OCI-LY1 (cell line): ENCODE measurements around the gene CCDC172.

Source experiments
- CTCF ChIP-seq: fragments of 200-600 bp; sonication (generic), shearing (Covaris generic); IDR thresholded peaks from 2 replicates; pipeline ENCODE4 v1.5.1; 2017; ENCODE audit warnings: mild to moderate bottlenecking, antibody characterized with exemption, low read length, moderate library complexity, mixed read lengths
- EZH2 ChIP-seq: fragments of 200-600 bp; sonication (generic), shearing (Covaris generic); IDR thresholded peaks from 2 replicates; pipeline ENCODE4 v1.8.0; 2017; ENCODE audit warnings: borderline replicate concordance, mixed run types, mild to moderate bottlenecking, antibody characterized with exemption, low read length, moderate library complexity, mixed read lengths

GRCh38 chr10:116353817-116354216, 29.6 kb downstream of the CCDC172 start:
- TF ChIP-seq CTCF, result no peak
- no peak for TF ChIP-seq EZH2
